Left ventricle myocardium superior (tissue), 1 donor: ENCODE measurements around the gene KLHDC10. TPM values are rescaled to one million over a fixed set of nuclear protein-coding genes. Genes with fewer than 3 reads are reported as not detected.
"Not testable (repeated sequence)": the region's sequence is repeated elsewhere in the genome, so short reads cannot be mapped to it uniquely, and the experiment has no call there.

Experiments
- ATAC-seq: fragments of 200-7000 bp; cut with Tn5 transposase; one replicate; pipeline ENCODE4 v1.9.1; 2020; ENCODE audit warnings: mild to moderate bottlenecking, moderate library complexity
- DNase-seq: peaks from one replicate; pipeline ENCODE4 v3.0.0-alpha.2; 2020
- intact Hi-C: fragments of 100-400 bp; cut with micrococcal nuclease; formaldehyde crosslinking; loops from one replicate; pipeline ENCODE4 v1.11.0; 2022
- total RNA-seq: library from RNA; stranded (reverse); fragmentation: NEBNext Ultra II Directional; extraction: Animal tissue kit (Norgen Biotek cat#: 25700); gene quantifications from one replicate; pipeline ENCODE4 v1.2.1, GENCODE V29; 2021
- donor health status: DM: no; HTN: yes; CAD: no; lungs with severe emphysema.

KLHDC10 gene
- total RNA-seq, 1 donor from 2014 or later: 24.3 TPM

DNA sequence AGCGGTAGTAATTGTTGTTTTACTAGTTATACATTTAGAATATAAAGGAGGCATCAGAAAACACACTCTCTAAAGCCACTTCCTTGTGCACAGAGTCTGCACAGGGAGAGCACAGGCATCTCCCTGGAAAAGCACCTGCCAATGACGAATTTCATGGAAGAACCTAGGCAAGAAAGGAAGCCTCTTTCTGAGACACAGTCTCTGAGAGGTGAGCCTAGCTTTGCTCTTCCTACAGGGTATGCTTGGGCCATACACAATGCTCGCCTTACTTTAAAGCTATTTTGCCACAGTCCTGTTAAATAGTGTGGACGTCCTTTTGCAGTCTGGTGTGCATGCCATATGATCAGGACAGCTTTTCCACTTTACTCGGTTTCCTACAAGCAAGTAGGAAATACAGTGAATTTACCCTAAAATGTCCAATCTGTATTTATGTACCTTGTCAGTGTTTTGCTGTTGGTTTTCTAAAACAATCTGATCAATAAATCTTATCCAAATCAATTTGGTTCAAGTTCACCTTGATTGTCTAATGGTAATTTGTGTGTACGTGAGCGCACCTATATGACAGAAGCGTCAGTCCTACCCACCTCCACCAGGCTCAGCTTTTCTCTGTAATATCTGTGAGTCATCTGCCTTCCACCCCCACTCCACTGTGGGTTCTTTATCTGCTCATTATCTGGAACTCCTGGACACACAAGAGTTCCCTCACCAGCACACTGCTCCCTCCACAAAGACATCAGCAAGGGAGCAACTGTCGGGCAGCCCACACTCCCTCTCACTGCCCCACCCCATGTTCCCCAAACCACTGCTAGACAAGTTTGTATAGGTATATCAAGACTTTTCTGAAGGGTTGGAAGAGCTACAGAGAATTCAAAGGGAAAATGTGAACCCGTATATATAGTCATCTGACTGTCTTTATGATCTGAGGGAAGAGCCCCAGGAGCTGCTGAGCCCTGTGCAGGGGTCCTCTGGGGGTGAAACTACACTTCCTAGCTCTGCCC is 65.2 kb downstream of the KLHDC10 start:
- intact Hi-C loops: no loop called here

DNA sequence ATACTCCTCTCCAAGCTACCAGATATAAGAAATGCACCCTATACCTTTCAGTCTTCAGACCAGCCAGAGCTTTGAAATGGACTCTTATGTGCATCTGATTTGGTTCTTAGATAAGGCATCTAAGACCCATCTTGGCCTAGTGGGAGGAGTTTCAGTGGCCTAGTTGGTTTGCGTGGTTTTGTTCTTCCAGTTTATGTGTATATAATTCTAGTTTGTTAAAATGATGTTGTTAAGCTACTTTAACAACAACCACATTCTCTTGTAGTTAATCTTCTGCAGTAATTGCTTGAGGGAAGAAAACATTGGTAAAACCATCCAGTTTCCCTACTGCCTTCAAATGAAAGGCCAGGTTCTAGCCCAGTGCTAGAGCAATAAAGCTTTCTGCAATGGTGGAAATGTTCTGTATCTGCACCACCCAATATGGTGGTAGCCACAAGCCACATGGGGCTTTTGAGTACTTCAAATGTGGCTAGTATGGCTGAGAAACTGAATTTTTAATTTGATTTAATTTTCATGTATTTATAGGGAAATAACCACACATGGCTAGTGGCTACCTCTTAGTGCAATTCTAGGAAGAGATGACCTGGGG is 66.3 kb downstream of the KLHDC10 start:
- DNase-seq: no peak
- no peak for ATAC-seq
- intact Hi-C loops: no loop called here

More for the DNA sequence above, 65.2 kb downstream of the KLHDC10 start:
- ATAC-seq: no peak
- no peak for DNase-seq

DNA sequence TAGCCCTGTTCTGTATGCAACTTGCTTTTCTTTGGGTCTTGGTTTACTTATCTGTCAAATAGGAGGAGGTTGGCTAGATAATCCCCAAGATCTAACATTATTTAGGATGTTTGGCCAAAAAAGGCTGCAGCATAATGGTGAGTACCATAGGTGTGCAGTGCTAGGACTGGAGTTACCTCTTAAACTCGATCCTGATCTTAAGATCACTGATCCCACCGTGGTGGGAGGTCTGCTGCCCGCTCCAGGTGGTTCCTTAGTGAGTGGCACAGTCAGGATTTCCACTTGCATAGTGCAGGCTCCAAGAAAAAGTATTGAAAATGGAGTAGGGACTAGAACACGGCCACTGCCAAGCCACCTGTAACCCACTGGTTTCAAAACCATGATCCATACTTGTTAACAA is 66.9 kb downstream of the KLHDC10 start:
- intact Hi-C loops: no loop called here
- ATAC-seq: no peak
- no peak for DNase-seq

DNA sequence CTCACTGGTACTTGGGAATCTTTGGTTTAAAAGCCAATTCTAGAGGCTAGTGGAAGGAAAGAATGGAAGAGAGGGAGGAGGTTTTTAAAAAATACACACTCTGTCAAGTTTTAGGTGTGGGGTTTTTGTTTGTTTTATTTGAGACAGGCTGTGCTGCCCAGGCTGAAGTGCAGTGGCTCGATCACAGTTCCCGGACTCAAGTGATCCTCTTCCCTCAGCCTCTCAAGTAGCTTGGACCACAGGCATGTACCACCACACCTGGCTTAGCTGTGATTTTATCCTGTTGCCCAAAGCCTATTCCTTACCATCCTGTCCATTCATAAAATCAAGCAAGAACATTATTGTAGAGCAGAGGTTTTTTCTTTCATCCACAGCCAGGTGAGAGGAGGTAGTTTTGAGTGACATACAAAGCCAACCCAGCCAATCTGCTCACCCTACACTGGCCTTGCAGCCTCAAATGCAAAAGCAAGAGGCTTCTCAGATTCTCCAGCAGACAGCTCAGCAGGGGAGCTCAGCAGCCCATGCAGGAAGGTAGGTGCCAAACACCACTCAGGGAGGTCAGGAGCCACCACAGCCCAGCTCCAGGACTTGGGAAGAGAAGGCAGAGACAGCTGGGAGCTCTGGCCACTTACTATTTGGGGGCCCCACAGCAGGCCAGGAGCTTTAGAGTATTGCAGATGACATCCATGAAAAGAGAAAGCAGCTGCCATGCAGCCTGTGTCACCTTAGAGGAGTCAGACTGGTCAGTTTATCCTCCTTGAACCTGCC is 69.0 kb downstream of the KLHDC10 start:
- intact Hi-C loops: no loop called here
- DNase-seq (no peak), ATAC-seq (no peak)

DNA sequence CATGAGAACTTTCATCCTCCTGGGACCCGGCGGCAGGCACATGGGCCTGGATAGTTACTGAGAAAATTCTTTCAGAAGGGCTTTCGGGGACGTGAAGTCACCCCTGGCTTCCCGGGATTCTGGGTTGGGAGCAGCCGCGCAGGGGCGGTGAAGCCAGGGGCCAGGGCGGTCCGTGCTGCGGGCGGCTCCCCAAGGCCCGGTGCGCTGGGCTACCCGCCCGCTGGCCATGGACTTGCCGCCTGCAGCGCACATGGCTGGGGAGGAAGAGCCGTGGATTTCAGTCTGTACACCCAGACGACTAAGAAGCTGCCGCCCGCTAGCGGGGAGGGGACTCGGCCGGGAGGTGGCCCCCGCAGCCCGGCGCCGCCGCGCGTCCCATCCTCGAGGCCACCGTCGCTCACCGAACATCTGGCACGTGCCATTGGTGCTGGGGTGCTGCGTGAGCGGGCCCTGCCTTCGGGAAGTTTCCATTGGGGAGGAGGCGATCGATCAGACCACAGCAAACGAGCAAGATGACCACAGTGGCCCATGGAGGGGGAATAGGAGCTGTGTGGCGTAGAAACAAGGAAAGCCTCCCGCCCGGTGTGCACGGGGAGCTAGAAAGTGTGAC is 70.3 kb downstream of the KLHDC10 start:
- peak; percentile 59 for ATAC-seq
- intact Hi-C loops: no loop called here
- peak; percentile 46 for DNase-seq

DNA sequence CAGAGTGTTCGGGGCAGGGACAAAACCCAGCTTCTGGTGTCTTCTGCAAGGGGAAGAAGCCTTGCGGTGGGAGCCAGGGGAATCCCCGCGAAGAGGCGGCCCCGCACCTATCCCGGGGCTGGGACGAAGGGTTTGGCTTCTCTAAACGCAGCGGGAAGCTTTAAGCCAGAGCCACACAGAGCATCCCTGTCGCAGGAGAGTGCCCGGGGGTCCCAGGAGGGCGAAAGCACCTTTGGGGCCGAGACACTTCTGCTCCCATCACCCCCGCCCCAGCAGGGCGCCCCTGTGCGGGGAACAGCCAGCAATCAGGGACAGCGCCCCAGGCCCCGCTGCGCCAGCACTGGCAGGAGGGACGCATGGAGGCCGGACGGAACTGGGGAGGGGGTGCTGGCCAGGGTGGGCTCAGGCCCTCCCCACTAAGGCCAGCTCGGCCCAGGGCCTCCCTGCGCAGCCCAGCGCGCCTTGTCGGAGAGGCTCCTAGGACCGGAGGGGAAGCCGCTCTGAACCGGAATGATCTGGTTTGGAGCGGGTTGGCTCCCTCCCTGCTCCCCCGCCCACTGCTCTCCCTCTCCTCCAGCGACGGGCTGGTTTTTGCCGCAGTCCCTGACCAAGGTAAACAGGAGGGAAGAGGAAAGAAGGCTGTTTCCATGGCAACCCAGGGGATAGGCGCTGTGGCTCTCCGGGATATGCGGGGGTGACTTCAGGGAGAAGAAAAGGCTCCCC is 71.0 kb downstream of the KLHDC10 start:
- intact Hi-C loops: no loop called here
- ATAC-seq (peak; percentile 91), DNase-seq (peak; percentile 63)

DNA sequence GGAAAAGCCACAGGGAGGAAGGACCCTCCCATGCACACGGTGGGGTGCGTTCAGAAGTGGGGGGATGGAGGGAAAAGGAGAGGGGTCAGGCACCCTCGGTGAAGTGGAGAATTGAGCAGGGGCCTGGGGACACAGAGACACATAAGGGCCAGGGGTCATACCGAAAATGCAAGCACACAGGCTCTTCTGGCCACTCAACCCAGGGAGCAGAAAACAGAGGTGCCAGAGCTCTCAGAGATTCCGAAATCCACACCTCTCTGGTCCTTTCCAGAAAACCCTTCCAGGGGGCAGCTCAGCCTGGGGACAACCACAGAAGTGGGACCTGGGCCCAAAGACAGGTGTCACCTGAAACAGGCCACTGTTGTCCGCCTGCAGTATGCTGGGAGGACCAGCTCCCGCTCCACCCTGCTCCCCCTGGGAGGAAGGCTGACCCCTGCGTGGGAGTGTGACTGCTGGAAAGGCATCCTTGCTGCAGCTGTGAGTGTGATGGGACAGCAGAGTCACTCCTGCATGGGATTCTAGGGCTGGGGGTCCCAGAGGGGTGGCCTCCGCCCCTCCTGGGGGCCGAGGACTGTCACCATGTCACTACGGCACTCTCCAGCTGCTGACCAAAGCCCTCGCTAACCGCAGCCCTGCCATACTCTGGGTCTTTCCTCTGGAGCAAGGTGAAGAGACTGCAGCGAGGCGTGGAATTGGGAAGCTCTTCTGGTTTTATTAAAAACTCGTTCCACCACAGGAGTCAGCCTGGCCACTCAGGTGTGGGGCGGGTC is 71.7 kb downstream of the KLHDC10 start:
- DNase-seq (no peak), ATAC-seq (peak; percentile 22)
- intact Hi-C loops: no loop called here

DNA sequence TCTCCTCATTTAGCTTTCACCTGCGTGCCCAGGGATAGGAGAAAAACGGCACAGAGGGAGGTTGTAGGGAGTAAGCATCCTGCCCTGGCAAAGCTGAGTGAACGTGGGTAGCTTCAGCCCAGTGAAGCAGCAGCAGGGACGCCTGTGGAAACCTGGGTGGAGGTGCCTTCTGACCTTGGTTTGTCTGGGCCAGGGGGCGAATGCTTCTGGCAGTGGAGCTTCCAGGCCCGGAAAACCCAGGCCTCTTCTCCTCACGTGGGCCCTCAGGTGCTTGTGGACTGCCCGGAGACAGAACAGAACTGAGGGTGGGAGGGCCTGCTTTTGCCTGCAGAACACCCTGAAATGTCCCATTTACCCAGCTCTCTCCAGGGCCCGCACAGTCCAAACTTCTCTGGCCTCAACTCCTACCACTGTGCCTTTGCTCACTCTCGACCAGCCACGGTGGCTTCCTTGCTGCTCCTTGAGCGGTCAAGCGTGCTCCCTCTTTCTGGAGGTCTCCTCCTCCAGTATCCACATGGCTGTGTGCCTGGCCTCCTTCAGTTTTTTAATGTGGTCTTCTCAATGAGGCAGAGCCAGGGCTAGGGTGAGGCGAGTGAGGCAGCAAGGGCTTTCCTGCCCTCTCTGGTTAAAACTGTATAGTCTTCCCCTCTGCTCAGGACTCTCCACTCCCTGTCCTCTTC is 72.5 kb downstream of the KLHDC10 start:
- ATAC-seq: no peak
- DNase-seq: no peak
- intact Hi-C loops: no loop called here

DNA sequence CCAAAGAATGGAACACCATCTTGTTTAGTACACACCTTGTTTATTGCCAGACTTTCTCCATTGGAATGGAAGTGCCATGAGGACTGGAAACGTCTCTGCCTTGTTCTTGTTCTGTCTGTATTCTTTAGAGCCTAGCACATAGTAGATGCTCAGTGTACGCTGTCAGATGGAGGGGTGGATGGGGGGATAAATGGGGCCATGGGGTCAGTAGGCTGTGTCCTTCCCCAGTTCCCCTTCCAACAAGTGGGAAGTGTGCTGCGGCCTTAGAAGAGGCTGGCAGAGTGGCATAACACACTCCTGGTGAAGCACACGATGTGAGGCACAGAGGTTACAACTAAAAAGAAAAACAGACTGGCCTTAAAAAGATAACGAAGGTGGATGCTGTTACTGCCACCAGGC is 73.0 kb downstream of the KLHDC10 start:
- intact Hi-C loops: no loop called here
- ATAC-seq (no peak), DNase-seq (no peak)

DNA sequence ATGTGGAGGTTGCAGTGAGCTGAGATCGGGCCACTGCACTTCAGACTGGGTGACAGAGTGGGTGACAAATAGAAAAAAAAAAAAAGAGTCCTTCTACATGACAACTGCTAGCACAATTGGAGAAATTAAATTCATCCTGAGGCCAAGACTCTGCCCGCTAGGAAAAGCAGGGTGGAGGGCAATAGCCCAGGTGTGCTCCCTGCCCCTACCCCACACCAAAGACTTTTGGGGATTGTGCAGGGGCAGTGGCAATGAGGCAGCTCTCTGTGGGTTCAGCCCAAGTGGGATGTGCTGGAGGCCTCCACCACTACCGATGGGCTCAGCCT is 73.6 kb downstream of the KLHDC10 start:
- intact Hi-C loops: no loop called here
- no peak for ATAC-seq
- DNase-seq: no peak

DNA sequence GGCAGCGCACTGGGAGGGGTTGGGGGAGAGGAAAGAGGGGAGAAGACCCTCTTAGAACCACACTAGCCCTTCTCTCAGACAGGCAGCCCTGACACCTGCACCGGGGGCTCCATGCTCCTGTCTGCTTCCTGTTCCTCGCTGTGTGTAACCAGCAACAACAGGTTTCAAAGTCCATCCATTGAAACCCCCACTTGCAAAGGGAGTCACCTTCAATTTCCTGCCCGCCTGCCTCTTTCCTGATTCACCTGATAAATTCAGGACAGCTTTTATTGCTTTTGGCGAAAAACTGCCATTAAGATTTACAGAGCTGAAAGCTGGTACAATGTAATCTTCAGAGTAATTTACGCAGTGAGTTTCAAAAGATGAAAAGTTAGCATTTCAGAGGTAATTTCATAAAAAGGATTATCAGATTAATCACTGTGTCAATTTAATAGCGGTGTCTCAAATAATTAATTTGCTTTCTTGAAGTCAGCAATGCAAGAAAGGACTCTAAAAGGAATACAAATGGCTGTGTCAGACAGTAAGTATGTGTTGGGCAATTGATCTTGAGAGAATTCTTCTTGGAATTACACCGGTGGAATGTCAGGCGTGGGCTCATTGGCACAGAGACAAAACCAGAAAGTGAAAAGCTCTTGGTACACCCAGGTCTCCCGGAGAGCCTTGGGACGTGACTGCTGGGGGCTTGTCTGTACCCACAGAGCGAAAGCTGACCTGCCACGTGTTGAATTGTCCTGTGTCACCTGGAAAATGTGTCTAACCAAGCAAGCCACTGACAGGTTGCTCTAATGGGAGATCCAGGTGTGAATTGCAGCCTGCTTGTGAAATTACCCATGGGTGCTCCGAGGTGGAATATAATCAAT is 74.2 kb downstream of the KLHDC10 start:
- ATAC-seq (no peak), DNase-seq (no peak)
- intact Hi-C loops: no loop called here

DNA sequence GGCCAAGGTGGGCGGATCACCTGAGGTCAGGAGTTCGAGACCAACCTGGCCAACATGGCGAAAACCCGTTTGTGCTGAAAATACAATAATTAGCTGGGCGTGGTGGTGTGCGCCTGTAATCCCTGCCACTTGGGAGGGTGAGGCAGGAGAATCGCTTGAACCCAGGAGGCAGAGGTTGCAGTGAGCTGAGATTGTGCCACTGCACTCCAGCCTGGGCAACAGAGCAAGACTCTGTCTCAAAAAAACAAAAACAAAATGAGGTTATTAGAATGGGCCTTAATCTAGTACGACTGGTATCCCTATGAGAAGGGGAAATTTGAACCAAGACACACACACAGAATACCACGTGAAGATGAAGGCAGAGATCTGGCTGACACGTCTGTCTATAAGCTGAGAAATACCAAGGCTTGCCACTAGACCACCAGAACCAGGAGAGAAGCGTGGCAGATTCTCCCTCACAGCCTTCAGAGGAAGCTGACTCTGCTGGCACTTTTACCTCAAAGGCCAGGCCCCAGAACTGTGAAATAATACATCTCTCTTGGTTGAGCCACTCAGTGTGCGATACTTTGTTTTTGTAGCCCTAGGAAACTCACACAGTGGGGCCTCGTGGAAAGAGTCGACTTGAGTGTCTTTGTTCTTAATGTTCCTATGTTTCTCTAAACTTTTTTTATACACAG is 75.2 kb downstream of the KLHDC10 start:
- ATAC-seq: no peak

DNA sequence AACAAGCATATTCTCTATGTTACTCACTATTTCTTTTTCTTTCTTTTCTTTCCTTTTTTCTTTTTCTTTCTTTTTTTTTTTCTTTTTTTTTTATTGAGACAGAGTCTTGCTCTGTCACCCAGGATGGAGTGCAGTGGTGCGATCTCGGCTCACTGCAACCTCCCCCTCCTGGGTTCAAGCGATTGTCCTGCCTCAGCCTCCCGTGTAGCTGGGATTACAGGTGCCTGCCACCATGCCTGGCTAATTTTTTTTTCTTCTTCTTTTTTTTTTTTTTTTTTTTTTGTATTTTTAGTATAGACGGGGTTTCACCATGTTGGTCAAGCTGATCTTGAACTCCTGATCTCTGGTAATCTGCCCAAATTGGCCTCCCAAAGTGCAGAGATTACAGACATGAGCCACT is 75.8 kb downstream of the KLHDC10 start:
- intact Hi-C loops, ATAC-seq, DNase-seq: not testable (repeated sequence)

More for the DNA sequence above, 75.2 kb downstream of the KLHDC10 start:
- DNase-seq: no peak
- intact Hi-C loops: no loop called here

DNA sequence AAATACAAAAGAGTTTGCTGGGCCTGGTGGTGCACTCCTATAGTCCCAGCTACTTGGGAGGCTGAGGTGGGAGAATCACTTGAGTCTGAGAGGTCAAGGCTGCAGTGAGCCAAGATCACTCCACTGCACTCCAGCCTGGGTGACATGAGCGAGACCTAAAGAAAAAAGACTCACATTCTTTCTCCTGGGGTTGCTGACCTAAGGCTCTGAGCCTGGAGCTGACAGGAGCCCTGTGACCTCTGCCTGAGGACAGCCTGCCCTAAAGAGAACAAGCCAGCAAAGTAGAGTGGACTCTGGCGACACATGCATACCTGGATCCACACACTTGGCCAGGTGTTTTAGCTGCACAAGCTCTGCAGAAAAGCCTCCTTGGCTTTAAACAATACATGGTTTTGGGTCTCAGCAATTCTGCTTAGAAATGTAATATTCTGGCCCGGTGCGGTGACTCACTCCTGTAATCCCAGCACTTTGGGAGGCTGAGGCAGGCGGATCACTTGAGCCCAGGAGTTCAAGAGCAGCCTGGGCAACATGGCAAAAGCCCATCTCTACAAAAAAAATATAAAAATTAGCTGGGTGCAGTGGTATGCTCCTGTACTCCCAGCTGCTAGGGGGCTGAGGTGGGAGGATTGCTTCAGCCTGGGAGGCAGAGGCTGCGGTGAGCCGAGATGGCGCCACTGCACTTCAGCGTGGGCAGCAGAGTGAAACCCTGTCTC is 76.5 kb downstream of the KLHDC10 start:
- ATAC-seq: no peak
- intact Hi-C loops: no loop called here
- DNase-seq: no peak

DNA sequence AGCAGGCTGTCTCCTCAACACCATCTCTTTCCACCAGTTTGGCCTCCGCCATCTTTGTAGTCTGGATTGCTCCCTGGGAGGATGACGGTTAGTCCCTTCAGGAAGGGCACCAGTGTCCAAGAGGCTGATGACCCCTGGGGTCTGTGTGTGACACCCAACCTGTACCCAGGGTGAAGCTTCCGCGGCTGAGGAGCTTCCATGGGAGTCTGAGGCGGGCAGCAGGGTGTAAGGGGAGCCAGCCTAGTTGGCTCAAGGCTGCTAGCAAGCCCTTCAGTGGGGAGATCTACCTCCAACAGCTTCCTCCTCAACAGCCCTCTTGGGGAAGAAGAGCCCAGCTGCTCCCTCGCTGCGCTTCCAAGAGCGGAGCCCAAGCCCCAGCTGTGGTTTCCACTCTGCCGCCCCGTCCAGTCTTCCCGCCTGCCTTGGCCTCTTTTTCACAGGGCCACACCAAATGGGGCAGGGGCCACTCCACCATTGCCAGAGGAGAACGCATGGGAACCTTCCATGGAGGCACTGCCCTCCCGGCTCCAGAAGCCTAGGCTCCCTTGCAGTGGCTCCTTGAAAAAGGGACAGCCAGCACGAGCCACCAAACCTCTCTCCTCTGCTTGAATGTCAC is 77.5 kb downstream of the KLHDC10 start:
- ATAC-seq: no peak
- no peak for DNase-seq
- intact Hi-C loops: no loop called here
